HG03045 (cell line): ENCODE results near the gene LYPD8.

Experiments
- ATAC-seq: cut with Tn5 transposase; IDR thresholded peaks from one replicate; pipeline ENCODE4 v1.9.1; 2021; ENCODE audit warnings: mild to moderate bottlenecking, moderate library complexity; ENCODE audit not compliant: unreplicated experiment

Gene LYPD8

GRCh38 chr1:248758352-248758751 lies 2.8 kb upstream of the LYPD8 start:
- ATAC-seq: no peak

DNA sequence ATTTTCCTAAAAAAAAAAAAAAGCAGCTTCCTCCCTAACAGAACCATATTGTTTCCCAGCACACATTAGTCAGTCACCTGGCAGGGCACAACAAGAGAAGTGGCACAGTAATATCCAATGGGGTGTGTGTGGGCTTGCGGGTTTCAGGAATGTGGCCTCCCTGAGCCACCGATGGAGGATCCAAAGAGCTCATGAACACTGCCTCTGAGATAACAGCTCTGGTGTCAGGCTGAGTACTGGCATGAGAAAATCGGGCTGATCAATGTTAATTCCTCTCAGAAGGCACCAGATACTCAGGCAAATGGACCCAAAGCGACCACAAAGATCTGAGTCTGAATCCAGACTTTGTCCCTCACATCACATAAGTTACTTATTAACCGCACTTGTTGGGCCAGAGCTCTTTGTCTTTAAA lies 2.2 kb upstream of the LYPD8 start:
- ATAC-seq: no peak

DNA sequence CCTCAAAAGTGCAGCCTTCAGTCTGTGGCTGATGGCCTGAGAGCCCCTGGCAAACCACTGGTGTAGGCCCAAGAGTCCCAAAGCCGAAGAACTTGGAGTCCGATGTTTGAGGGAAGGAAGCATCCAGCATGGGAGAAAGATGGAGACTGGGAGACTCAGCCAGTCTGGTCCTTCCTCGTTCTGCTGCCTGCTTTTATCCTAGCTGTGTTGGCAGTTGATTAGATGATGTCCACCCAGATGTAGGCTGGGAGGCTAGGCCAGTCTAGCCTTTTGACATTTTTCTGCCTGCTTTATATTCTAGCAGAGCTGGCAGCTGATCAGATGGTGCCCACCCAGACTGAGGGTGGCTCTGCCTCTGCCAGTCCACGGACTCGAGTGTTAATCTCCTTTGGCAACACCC lies 1.1 kb upstream of the LYPD8 start:
- no peak for ATAC-seq

DNA sequence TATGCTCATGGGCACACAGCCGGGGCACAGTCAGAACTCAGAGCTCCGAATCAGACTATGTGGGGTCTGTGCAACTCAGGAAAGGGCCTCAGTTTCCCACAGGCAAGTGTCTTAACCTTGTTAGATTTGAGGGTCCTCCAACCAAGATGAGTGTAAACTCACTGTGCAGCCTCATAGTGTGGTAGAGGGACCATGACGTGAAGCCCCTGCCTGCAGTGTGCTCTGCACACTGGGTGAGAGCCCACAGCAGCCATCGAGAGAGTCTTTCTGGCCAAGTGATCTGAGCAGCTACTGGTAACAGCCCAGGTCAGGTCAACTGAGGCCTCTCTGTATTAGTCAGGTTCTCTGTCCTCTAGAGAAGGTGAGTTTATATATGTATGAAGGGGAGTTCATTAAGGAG lies 592 bp upstream of the LYPD8 start:
- no peak for ATAC-seq

DNA sequence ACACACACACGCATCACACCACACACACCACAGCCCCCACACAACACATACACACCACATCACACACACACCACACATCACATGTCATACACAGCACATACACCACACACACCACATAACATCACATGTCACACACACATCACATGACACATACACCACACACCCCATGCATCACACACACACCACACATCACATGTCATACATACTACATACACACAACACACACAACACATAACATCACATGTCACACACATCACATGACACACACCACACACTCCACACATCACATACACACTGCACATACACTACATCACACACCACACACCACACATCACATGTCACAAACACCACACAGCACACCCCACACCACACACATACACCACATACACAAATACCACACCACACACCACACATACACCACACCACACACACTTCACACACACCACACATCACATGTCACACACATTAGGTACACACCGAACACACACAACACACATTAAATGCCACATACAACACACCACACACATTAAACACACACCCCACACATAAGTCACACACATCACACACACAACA lies 1.8 kb downstream of the LYPD8 start:
- no peak for ATAC-seq

DNA sequence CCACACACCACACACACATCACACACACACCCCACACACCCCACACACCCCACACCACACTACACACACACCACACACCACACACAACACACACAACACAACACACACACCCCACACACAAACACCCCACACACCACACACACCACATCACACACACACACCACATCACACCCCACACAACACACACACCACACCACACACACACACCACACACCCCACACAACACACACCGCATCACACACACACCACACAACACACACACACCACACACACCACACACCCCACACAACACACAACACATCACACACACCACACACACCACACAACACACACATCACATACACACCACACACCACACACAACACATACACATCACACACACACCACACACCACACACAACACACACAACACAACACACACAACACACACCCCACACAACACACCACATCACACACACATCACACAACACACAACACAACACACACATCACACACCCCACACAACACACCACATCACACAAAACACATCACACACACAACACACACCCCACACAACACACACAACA lies 2.4 kb downstream of the LYPD8 start:
- ATAC-seq: no peak

DNA sequence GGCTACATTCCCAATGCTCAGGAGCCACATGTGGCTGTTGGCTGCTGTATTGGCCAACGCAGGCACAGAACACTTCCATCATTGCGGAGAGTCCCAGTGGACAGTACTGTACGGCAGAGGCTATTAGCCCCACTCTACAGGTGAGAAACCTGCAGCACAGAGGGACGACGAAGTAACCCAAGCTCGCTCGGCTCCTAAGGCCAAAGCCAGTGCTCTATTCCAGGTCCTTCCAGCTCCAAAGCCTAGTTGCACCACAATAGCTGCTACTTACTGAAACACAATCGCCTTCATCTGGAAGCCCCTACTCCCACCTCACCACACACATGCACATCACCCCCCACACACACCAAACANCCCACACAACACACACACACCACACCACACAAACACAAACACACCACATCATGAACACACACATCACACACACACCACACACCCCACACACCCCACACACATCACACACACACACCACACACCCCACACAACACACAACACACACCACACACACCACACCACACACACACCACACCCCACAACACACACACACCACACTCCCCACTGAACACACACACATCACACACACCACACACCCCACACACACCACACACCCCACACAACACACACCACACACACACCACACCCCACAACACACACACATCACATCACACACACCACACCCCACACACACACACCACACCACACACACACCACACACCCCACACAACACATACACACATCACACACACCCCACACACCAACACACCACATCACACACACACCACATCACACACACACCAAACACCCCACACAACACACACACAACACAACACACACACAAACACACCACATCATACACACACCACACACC lies 3.2 kb downstream of the LYPD8 start:
- no peak for ATAC-seq

DNA sequence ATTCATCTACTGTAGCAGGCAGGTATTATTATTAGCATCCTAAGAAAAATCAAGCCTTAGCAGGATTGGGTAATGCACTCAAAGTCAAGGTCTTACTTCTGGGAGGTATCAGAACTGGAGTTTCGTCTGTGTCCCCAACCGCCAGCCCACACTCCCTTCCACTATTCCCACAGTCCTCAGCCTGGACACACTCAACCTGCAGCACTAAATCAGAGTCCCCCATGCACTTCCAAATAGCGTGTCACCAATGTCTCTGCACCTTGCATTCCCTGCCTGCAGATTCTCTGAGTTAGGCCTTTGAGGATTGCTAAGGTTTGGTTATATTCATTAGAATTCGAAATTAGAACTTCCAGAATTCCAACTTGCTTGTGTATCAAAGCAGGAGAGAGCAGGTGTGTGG lies 3.9 kb downstream of the LYPD8 start:
- ATAC-seq: no peak

DNA sequence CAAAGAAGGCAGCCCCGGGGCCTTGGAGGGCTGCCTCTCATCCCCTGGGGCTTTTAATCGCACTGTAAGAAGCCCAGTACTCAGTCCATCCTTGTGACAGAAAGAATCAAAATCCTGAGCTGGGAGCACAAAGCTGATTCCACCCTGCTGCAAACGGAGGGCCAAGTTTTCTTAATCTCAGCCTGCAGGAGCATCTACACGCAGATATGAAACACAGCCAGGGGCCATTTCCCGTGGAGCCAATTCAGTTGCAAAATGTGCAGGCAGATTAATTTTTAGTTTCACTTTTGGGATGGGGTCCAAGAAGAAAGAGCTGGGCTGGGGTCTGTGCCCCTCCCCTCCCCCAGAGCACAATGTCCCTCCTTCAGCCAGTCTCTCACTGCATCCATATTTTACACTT lies 4.4 kb downstream of the LYPD8 start:
- ATAC-seq: no peak

DNA sequence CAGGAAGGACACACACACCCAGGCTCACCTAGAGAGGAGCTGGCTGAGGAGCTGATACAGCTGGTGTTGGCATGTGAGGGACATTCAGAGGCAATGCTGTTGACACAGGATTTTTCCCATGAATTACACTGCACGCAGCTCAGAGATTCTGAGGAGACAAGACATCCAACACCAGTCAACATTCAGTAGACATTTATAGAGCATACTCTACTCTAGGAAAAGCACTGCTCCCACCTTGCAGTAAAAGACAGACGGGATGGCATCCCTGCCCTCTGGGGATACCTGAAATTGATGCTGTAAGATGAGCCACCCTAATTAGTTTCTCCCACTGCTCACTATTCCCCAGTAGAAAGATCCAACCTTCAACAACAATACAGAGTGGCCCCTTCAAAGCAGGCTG lies 5.1 kb downstream of the LYPD8 start:
- no peak for ATAC-seq

- ATAC-seq: no peak
These were observed 7.3 kb downstream of the LYPD8 start for GRCh38 chr1:248748211-248748610.

GRCh38 chr1:248740876-248741275 lies 14.7 kb downstream of the LYPD8 start:
- no peak for ATAC-seq

DNA sequence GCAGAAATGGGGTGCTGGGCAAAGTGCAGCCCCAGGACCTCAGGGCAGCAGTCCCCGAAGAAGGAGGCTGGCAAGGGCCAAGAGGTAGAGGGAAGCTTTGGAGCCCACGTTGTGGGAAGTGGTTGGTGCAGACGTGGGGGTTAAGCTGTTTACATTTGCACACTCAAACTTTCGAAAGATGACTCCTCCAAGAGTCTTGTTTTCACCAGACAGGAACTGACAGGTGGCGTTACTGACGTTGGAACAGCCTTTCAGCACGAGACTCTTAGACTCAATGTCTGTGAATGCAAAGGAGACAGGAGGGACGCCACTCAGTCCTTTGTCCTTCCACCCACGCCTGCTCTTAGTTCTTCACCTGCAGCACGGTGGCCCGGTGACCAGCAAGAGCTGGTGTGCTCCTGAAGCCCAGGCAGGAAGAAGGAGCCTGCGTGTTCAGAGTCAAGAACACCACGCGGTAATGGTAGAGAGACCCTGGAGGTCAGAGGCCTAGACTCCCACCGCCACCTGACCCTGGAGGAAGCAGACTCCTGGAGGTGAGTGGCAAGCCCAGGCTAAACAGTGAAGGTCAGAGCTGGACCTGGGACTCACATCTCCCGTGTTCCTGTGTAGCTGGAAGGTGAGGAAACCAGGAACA lies 15.9 kb downstream of the LYPD8 start:
- ATAC-seq: no peak

DNA sequence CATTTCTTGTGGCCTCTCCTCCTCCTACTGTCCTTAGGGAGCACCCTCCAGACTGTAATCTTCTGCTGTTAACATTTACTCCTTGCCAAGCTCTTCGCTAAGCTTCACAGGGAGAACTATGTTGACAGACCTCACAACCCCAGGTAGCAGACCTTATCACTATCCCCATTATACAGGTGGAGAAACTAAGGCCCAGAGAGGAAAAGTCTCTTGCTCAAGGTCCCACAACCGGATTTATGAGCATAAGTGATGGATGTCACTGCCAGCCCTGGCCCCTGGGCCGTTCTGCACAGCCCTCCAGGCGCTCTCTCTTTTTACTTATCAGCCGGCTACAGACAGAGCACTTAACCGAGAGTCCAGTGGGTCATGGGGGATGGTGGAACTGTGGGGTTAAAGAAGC lies 18.1 kb downstream of the LYPD8 start:
- no peak for ATAC-seq

DNA sequence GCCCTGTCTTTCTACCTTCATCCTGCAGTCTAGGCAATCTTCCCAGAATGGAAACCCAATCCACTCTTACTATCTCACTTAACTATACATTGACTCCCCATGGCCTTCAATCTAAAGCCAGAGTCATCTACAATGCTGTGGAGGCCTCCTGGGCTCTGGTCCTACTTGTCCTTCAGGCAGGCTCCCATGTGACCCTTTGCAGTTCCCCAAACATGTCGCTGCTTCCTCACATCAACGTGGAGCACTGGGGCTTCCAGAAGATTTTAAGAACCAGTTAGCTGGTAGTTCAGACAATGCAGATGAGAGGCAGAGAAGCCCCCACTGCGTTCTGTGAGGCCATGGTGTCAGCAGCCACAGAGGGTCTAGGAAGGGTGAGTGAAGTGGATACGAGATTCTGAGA lies 18.6 kb downstream of the LYPD8 start:
- ATAC-seq: no peak

DNA sequence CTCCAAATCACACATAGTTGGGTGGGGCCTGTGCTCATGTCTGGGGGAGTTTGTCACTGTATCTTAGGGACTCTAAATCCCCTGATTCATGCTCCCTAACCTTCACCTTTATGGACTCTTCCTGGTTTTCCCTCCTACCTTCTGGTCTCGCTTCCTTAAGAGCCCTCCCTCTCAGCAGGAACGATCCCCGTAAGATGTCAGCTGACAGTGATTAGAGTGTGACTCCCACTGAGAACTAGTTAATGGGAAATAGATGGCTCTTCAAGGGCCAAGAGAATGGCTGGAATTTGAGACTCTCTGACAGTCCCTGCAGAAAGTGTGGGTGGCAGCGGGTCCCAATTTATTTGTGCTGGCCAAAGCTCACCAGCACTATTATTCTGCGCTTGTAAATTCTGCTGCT lies 22.0 kb downstream of the LYPD8 start:
- ATAC-seq: no peak

DNA sequence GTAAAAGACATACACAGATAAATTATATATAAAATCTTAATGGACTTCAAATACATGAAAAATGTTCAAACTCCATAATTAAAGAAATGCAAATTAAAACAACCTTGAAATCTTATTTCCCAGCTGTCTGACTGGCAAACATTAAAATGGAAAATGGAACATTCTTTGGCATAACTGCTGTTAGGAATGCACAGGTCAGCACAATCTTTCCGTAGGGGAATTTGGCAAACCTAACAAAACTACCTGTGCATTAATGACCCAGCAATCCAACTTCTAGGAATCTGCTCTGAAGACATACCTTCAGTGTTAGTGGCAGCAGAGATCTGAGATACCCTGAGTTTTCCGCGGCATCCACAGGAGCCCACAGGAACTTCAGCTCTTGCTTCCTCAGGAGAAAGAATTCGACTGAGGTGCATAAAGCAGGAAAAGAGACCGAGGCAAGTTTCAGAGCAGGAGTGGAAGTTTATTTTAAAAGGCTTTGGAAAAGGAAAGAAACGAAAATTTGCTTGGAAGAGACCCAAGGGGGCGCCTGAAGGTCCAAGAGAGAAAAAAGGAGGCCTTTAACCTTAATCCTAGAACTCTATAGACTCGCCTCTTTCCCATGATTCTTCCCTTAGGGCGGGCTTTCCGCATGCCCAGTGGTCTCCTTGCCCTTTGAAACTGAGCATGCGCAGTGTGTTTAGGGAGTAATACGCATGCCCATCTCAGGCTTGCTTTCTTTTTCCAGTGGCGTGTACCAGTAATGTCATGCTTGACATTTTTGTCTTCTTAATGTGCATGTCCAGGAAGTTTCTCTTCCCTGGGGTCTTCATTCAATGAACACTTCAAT lies 24.8 kb downstream of the LYPD8 start:
- no peak for ATAC-seq

DNA sequence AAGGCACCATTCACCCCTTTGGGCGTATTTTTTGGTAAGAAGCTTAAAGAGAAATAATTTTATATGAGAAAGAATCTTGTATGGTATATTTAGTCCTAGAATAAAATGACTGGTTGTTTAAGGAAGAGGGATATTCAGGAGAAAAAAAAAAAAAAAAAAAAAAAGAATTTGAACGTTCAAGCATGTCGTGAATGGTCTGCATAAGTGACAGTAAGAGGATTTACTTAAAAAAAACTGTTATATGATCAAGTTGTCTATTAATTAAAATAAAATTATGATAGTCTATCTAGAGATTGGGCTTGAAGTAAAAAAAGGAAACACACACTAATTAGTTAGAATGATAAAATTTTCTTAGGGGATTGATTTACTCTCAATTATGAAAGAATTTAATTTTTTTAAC lies 41.3 kb downstream of the LYPD8 start:
- ATAC-seq: no peak

GRCh38 chr1:248710305-248710900 lies 45.2 kb downstream of the LYPD8 start:
- no peak for ATAC-seq

DNA sequence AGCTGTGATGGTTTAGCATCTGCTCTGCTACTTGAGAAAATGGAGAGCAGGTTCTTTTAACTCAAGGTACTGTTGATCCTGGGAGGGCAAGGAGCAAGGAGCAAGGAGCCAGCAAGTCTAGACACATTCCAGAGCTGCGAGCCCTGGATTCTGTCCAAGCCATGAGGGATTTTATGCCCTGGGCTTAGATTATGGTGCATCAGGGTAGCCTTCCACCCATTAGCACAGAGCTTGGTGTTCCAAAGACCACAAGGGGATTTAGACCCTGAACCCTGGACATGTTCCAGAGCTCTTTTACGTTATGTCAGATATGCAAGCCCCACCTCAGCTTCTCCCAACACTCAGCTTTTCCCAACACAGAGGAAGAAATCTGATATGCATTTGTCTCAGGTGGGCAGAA lies 51.0 kb downstream of the LYPD8 start:
- no peak for ATAC-seq

DNA sequence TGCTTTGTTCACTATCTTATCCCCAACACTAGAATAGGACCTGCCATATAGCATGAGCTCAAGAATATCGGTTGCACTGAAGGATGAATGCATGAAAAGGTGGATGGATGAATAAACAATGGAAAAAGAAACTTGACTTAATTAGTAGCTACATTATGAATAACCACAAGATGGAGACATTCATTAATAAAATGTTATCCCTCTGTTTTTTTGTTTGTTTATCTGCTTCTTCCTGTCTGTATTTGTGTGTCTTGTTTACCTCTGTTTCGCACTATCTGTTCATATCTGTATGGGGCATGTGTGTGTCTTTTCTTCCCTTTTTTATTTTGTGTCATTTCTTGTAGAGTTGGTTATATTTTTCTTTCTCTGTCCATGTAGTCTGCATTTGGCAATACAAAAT lies 51.9 kb downstream of the LYPD8 start:
- ATAC-seq: no peak
